Testis (tissue), 2 donors: ENCODE measurements around the gene TGIF2.

ENCODE experiments used
- POLR2A ChIP-seq: fragments of 450-650 bp; IDR thresholded peaks from one replicate; pipeline ENCODE4 v1.6.1; 2017; ENCODE audit warnings: antibody characterized with exemption, mild to moderate bottlenecking, moderate library complexity
- TF ChIP-seq, protein P1 (sequence below), 3 experiments: fragments of 450-650 bp in 2 of 3; fragments of 200-600 bp in 1 of 3; sonication (generic) in 1 of 3; IDR thresholded peaks; one replicate each; pipeline ENCODE4 v1.5.1; 2016 to 2019; ENCODE audit warnings: antibody characterized with exemption in 3 of 3, mild to moderate bottlenecking in 2 of 3, moderate library complexity in 1 of 3

DNA sequence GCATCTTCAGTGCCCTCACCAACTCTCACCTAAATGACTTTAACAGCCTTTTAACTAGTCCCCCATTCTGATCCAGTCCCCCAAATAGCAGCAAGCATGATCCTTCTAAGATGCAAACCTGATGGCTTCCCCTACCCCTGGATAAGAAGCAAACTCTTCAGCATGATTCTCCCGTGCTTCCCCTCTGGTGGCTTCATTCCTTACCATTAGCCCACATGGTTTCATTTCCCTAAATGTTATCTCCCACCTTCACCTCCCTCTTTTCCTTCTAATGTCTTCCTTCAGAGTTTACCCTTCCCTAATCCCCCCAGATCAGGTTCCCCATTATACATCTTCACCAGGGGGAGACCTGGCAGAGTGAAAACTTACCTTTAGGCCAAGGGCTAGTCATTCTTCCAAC, 28.1 kb downstream of the TGIF2 start:
- TF ChIP-seq, protein P1, sequence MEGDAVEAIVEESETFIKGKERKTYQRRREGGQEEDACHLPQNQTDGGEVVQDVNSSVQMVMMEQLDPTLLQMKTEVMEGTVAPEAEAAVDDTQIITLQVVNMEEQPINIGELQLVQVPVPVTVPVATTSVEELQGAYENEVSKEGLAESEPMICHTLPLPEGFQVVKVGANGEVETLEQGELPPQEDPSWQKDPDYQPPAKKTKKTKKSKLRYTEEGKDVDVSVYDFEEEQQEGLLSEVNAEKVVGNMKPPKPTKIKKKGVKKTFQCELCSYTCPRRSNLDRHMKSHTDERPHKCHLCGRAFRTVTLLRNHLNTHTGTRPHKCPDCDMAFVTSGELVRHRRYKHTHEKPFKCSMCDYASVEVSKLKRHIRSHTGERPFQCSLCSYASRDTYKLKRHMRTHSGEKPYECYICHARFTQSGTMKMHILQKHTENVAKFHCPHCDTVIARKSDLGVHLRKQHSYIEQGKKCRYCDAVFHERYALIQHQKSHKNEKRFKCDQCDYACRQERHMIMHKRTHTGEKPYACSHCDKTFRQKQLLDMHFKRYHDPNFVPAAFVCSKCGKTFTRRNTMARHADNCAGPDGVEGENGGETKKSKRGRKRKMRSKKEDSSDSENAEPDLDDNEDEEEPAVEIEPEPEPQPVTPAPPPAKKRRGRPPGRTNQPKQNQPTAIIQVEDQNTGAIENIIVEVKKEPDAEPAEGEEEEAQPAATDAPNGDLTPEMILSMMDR (IDR thresholded peaks at IDR 0.05) = no peak
- TF ChIP-seq POLR2A = no peak
